HAP-1 (cell line): Measurements from ENCODE around the gene WDR27.

Experiments
- DNase-seq, 2 experiments: peaks; one replicate each; pipeline ENCODE4 v3.0.0-alpha.2; 2016 to 2020; ENCODE audit warnings: low spot score in 2 of 2
- H3K27me3 ChIP-seq: fragments of 250-450 bp; sonication (Bioruptor Pico); 2 replicates; pipeline ENCODE4 v1.5.1; 2020; ENCODE audit warnings: low read depth, mild to moderate bottlenecking, moderate library complexity
- H3K36me3 ChIP-seq: fragments of 250-450 bp; sonication (Bioruptor Pico); replicated peaks from 2 replicates; pipeline ENCODE4 v1.5.1; 2020; ENCODE audit warnings: mild to moderate bottlenecking
- H3K4me1 ChIP-seq: fragments of 250-450 bp; sonication (Bioruptor Pico); 2 replicates; pipeline ENCODE4 v1.5.1; 2020; ENCODE audit warnings: mild to moderate bottlenecking
- H3K4me3 ChIP-seq: fragments of 250-450 bp; sonication (Bioruptor Pico); 2 replicates; pipeline ENCODE4 v1.5.1; 2020; ENCODE audit warnings: mild to moderate bottlenecking, moderate library complexity
- H3K9me3 ChIP-seq: fragments of 250-450 bp; sonication (Bioruptor Pico); 2 replicates; pipeline ENCODE4 v1.5.1; 2020; ENCODE audit warnings: mild to moderate bottlenecking, moderate library complexity
- in situ Hi-C: fragments of 300-500 bp; cut with MboI; formaldehyde crosslinking; loops from 3 replicates; pipeline ENCODE4 v1.14.3; 2020; ENCODE audit warnings: low sequenced_read_pairs, inconsistent platforms, mixed read lengths

WDR27 gene

DNA sequence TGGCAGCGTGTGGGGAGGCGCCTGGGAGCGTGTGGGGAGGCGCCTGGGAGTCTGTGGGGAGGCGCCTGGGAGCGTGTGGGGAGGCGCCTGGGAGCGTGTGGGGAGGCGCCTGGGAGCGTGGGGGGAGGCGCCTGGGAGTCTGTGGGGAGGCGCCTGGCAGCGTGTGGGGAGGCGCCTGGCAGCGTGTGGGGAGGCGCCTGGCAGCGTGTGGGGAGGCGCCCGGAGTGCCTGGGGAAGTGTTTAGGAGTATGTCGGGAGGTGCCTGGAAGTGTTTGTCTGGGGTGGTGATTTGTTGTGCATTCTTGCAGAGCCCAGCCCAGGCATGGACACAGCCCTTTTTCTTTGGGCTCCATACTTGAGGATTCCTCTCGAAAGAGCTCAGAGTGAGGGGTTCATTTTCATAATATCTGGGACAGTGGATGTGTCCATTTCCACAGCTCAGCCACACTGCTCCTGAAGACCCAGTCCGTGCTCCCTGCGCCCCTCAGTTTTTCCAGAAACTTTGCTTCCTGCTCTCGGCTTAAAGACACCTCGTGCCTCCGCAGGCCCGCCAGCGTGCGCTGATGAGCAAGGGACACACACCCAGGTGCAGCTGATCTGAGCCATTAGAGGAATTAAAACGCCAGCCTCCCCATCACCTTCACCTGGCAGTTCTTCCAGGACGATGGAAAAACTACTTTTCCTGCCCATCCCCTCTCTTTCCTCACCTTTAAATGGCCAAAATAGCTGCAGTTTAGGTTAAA is 276.0 kb downstream of the WDR27 start:
- H3K4me3 ChIP-seq: no peak overlapping the region

DNA sequence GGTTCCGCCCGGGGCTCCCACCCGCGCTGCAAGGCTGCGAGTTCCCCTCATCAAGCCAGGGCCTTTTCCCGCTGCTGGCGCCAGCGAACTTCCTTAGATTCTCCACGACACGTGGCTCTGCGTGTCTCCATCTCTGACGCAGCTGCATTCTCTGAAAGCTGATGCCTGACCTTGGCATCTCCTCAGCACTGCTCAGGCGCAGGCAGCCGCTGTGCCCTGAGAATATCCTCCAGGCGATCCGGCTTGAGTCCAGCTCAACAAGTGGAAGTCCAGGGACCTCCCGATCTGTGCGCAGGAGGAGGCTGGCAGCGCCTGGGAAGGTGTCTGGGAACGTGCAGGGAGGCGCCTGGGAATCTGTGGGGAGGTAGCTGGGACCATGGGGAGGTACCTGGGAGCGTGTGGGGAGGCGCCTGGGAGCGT is 277.0 kb downstream of the WDR27 start:
- Histone ChIP-seq H3K27me3 (no peaks in the 10 kb centered on the region), H3K9me3 (no peaks in the 10 kb centered on the region), H3K36me3 (no peaks in the 10 kb centered on the region), H3K4me1 (no peaks in the 10 kb centered on the region), H3K4me3 (no peak overlapping the region)
- in situ Hi-C loops: no loop called here
- no peak for DNase-seq

More for the DNA sequence above, 276.0 kb downstream of the WDR27 start:
- H3K4me1 ChIP-seq: no peaks in the 10 kb centered on the region
- no peaks in the 10 kb centered on the region for H3K27me3 ChIP-seq
- in situ Hi-C loops: no loop called here
- no peaks in the 10 kb centered on the region; the same call in 1 of the 2 replicates for H3K9me3 ChIP-seq
- no peaks in the 10 kb centered on the region for H3K36me3 ChIP-seq
- DNase-seq: no peak

DNA sequence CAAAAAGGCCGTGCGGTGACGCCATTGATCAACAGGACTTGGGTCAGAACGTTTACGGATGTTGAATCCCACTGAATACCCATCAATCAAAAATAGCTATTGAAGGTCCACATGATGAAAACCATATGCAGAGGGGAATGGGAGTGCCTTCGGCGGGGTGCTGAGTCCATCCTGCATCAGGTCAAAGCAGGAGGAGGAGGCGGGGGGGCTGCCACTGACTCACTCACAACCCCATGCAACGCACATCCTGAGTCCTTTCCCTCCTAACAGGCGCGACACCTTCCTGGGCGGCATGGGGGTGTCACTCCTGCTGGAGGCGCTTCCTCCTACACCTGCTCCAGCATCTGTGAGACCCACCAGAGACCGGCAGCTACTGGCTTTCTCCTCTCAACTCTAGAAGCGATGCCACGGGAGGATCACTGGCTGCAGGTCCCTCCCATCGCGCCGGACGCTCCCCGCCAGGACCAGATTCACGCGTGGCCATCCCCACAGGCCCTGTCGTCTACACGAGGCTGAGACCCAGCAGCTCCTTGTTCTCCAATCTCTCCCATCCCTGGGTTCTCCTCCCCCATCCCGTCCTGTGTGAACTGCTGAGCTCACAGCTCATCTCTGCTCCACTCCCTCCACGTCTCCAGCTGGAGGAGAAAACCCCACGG is 277.6 kb downstream of the WDR27 start:
- DNase-seq: no peak
- H3K4me3 ChIP-seq: no peak overlapping the region
- no peaks in the 10 kb centered on the region for H3K9me3 ChIP-seq
- in situ Hi-C loops: no loop called here
- H3K27me3 ChIP-seq: no peaks in the 10 kb centered on the region
- H3K4me1 ChIP-seq: no peaks in the 10 kb centered on the region
- H3K36me3 ChIP-seq: no peaks in the 10 kb centered on the region

DNA sequence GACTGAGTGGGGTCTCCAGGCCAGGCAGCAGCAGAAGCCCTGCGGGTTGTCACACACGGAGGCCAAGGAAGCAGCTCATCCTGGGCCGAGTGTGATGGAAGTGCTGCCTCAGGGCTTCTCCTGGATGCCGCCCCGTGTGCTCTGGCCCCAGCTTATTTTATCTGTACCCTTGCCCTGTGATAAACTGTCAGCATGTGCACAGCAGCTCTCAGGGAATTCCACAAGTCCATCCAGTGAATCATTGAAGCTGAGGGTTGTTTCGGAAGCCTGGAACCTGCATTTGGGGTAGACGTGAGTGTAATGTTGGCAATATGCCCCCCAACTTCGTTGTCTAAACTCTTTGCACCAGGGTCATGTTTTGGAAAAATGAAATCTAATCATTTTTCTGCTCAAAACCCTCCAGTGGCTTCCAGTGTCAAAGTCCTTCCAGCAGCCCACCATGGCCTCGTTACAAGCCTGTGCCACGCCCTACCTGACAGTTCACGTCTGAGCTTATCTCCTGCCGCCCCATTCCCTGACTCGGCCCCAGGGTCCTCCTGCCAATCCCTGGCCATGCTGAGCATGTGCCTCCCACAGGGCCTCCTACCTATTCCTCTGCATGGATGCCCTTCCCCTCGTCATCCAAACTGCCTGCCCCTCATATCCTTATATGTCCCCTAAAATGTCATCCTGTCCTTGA is 280.1 kb downstream of the WDR27 start:
- Histone ChIP-seq H3K27me3 (no peaks in the 10 kb centered on the region), H3K9me3 (no peaks in the 10 kb centered on the region), H3K36me3 (no peaks in the 10 kb centered on the region), H3K4me3 (no peak overlapping the region), H3K4me1 (no peaks in the 10 kb centered on the region)
- in situ Hi-C loops: no loop called here
- no peak for DNase-seq

DNA sequence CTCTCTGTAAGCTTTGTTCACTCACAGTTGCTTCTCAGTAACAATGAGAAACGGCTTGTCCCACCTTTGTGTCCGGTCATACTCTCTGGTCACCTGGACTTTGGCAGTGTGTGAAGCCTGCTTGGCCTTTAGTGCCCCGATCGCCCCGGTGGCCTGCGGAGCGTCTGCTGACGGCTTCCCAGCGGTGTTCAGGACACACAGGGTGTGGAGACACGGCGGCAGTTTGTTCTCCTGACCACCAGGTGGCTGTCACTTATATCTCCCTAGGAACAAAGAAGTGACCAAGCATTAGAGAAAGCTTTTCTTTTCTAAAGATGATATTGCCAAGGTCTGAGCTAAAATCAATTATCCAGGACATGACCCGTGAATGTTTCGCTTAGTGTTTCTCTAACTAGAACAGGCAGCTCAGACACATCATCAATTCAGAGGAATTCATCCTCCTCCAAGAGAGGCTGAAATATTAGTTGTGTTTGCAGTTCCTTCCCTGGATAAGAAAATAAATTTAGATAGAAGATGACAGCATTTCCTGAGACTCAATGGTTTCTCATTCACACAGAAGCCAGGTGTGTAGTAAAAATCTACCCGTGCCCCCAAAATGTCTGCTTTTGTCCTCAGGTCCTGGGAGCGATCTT is 280.8 kb downstream of the WDR27 start:
- no peak overlapping the region for H3K4me3 ChIP-seq
- H3K4me1 ChIP-seq: no peaks in the 10 kb centered on the region
- in situ Hi-C loops: no loop called here
- H3K9me3 ChIP-seq: no peaks in the 10 kb centered on the region
- no peaks in the 10 kb centered on the region for H3K36me3 ChIP-seq
- DNase-seq: no peak
- H3K27me3 ChIP-seq: no peaks in the 10 kb centered on the region

DNA sequence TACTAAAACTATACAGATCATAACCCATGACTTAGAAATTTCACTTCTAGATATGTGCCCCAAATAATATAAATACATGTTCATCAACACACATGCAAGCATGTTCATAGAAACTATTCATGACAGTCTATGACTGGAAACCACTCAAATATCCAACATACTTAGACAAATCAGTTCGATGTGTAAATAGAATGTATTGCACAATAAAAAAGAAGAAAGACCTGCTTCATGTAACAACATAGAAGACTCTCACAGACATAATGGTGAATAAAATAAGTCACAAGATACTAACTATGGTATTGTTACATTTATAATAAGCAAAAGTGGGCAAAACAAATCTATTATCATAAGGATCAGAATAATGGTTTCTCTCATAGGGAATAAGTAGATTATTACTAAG is 284.7 kb downstream of the WDR27 start:
- in situ Hi-C loops: no loop called here
- no peaks in the 10 kb centered on the region for H3K9me3 ChIP-seq

DNA sequence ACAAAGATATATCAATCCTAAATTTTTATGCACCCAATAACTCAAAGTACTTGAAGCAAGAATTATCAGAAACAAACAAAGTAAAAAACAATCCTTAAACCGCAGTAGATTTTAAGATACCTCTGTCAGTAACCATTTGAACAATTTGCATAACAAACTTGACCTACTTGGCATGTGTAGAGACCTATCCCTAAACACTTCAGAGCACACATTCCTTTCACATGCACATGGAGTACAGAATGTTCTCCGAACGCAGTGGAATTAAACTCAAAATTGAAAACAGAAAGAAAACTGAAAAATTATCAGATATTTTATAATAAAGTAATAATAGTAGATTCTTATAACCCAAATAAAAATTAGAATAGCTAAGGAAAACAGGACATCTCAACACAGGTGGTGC is 285.6 kb downstream of the WDR27 start:
- no peak for DNase-seq
- Histone ChIP-seq H3K27me3 (no peaks in the 10 kb centered on the region), H3K4me3 (no peak overlapping the region), H3K4me1 (no peaks in the 10 kb centered on the region), H3K9me3 (no peaks in the 10 kb centered on the region), H3K36me3 (no peaks in the 10 kb centered on the region)
- in situ Hi-C loops: no loop called here

More for the DNA sequence above, 284.7 kb downstream of the WDR27 start:
- H3K4me1 ChIP-seq: no peaks in the 10 kb centered on the region
- H3K4me3 ChIP-seq: no peak overlapping the region
- H3K36me3 ChIP-seq: no peaks in the 10 kb centered on the region
- DNase-seq: no peak
- no peaks in the 10 kb centered on the region for H3K27me3 ChIP-seq

DNA sequence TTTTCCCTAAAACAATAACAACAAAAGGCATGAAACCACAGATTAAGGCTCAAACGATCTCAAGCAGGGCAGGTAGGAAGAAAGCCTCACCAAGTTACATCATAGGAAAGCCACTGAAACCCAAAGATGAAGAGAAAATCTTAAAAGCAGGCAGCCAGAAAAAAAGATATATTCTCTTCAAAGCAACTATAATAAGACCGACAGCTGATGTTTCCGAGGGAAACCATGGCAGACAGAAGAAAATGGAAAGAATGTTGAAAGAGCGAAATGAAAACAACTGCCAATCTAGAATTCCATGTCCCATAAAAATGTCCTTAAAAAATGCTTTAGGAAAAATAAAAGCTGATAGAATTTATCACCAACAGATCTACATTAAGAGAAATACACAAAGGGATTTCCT is 286.6 kb downstream of the WDR27 start:
- Histone ChIP-seq H3K27me3 (no peaks in the 10 kb centered on the region), H3K9me3 (no peaks in the 10 kb centered on the region), H3K4me3 (no peak overlapping the region), H3K36me3 (no peaks in the 10 kb centered on the region), H3K4me1 (no peaks in the 10 kb centered on the region)
- in situ Hi-C loops: no loop called here
- DNase-seq: no peak

DNA sequence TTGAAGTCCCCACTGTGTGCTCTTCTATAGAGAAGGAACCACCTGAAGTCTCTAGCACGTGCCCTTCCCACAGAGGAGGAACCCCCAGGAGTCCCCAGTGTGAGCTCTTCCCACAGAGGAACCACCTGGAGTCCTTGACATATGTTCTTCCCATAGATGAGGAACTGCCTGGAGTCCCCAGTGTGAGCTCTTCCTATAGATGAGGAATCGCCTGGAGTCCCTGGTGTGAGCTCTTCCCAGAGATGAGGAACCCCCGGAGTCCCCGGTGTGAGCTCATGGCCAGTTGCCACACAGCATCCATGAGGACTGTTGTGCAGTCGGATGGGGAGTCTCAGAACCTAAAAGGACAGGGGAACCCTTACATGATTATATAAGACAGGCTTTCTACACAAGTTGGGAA is 290.1 kb downstream of the WDR27 start:
- H3K36me3 ChIP-seq: no peaks in the 10 kb centered on the region
- in situ Hi-C loops: no loop called here
- H3K27me3 ChIP-seq: no peaks in the 10 kb centered on the region
- H3K4me1 ChIP-seq: no peaks in the 10 kb centered on the region
- no peak for DNase-seq
- no peak overlapping the region for H3K4me3 ChIP-seq
- no peaks in the 10 kb centered on the region for H3K9me3 ChIP-seq

DNA sequence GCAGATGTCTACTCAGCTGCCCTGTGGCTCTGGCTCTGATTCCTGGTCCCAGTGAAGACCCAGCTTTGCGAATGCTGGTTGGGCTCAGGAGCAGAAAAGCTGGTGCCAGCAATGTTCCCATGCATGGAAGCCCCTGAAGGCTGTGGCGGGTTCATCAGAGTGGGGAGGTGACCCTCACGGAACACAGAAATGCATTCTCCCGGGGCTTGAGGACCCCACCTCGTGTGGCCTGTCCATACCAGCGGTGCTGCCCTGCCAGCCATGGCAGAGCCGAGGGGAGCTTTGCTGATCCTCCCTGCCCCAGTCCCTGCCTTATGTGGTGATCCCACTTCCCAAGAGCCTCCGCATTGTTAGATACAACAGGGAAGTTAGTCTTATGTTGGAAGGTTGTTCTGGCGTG is 290.5 kb downstream of the WDR27 start:
- Histone ChIP-seq H3K9me3 (no peaks in the 10 kb centered on the region), H3K4me3 (no peak overlapping the region), H3K36me3 (no peaks in the 10 kb centered on the region), H3K27me3 (no peaks in the 10 kb centered on the region), H3K4me1 (no peaks in the 10 kb centered on the region)
- no peak for DNase-seq
- in situ Hi-C loops: no loop called here

DNA sequence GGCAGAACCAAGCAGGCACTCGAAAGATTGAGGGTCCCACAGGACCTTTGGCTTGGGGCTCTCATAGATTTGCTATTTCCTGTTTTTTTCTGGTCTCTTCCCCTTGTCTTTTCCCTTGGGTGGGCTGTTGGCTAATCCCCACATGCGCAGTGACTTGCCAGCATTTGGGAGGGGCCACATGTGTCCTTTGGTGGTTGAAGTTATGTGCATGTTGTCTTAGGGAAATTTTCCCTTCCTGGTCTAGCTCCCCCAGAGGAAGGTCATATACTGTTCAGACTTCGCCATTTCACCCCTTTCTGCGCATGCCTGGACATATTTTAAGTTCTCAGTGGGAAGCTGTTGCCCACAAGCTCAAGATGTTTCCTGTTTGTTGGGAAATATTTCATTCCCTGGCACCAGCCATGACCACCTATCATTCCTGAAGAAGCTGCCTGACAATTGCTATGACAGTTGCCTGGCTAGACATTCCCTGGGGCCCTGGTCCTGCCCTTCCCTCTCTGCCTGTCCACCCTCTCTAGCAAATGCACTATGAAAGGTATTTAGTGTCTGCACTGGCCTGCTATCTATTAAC is 292.0 kb downstream of the WDR27 start:
- no peak for DNase-seq
- Histone ChIP-seq H3K4me3 (no peak overlapping the region), H3K9me3 (no peaks in the 10 kb centered on the region), H3K36me3 (no peaks in the 10 kb centered on the region), H3K4me1 (no peaks in the 10 kb centered on the region), H3K27me3 (no peaks in the 10 kb centered on the region)
- in situ Hi-C loops: no loop called here

DNA sequence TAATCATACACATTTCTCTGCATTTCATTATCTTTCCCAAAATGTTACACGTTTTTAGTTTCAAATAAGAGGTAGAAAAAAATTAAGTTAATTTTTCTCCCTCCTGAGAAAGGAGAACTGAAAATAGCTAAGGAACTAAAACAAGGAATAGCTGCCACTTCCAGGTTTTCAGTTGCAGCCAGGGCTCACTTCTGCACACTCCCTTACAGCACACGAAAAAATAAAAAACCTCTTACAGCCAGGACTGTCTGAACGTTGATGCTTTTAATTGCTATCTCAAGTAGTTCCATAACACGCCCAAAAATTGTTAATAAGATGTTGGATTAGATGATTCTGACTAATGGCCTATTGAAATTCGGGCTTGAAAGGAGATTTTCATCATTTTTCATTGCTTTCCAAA is 294.5 kb downstream of the WDR27 start:
- H3K4me1 ChIP-seq: no peaks in the 10 kb centered on the region
- DNase-seq: no peak
- no peaks in the 10 kb centered on the region for H3K9me3 ChIP-seq
- in situ Hi-C loops: no loop called here
- H3K36me3 ChIP-seq: no peaks in the 10 kb centered on the region
- no peaks in the 10 kb centered on the region for H3K27me3 ChIP-seq
- no peak overlapping the region for H3K4me3 ChIP-seq
